Bone marrow (tissue), 2 donors: ENCODE data around the gene SPATA16.
"Not testable (repeated sequence)": the region's sequence is repeated elsewhere in the genome, so short reads cannot be mapped to it uniquely, and the experiment has no call there.

Experiments
- DNase-seq, 2 donors: peaks; one replicate each; lab custom pipeline; 2025; lab: John Stamatoyannopoulos, UW

The SPATA16 gene

DNA sequence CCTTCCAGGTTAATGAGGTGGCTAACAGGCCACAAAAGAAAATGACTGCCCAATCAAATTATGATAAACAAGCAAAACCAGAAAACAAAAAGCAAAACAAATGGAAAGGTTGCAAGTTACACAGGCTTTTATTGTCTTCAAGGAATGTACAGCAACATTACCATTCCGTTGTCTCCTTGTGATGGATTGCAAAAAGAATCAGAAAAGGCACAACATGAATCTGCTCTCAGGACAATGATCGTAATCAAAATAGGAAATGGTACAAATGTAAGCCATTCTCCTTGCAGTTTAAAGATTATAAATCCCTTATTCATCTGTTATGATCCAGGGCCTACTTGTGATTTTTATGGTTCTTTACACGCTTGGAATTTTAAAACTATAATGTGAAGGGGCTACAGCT, 264.7 kb downstream of the SPATA16 start:
- DNase-seq, result no peak

DNA sequence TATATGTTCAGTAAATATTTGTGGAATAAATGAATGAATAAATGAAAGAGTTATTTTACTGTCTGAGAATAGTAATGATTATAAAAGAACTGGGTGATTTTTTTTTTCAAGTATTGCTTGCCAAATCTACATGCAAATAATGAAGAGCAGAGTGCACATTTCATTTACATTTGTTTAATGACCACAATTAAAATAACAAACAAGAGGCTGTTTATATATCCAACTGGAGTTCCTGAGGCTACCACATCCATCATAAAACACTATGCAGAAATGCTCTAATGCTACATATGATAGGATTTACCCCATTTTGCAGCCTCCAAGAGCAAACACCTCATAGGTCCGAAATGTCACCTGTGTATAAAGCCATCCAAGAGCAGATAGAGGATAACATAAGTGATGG, 266.0 kb downstream of the SPATA16 start:
- no peak for DNase-seq

DNA sequence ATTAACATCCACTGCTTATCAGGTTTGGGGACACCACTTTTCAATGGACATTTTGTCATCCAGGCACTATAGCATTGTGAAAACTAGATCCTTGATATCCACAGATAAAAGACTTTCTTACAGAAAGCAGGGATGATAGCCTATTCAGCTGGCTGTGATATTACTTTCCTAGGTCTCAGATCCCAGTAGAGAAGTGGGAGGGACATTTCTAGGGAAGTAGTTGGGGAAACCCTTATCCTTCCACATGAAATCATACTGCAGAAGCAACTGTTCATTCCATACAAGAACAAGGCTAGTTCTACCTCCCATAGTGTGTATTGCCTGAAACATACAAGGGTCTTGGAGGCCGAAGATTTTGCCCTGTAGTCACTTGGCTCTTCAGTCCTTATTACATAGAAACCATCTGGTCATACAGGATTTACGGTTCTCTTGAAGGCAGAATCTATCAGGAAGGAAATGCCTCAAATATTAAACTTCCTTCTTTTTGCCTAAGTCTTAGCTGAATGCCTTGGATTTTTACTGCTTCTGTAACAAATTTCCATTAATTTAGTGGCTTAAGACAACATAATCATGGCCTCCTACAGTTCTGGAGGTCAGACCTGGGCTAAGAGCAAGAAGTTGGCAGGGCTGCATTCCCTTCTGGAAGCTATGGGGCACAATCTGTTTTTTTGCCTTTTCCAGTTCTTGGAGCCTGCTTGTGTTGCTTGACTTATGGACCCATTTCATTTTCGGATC, 271.1 kb downstream of the SPATA16 start:
- no peak for DNase-seq

DNA sequence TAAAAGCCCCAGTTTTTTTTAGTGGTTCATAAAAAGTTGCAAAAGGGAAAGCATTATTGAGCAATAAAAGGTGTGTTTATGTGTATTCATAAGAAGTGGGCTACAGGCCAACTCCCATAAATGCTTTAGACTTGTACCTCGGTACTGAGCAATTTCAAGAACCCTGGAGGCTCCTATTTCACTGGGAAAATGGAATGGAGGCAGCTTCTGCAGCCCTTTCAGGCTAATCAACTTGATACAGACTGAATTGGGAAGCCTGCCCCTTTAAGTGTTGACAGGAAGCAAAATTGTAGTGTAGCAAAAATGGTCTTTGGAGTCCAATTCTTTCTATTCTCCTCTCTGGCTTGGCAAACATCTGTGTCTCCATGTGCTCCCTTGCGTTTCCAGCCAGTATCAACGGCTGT, 271.7 kb downstream of the SPATA16 start:
- DNase-seq, result no peak

DNA sequence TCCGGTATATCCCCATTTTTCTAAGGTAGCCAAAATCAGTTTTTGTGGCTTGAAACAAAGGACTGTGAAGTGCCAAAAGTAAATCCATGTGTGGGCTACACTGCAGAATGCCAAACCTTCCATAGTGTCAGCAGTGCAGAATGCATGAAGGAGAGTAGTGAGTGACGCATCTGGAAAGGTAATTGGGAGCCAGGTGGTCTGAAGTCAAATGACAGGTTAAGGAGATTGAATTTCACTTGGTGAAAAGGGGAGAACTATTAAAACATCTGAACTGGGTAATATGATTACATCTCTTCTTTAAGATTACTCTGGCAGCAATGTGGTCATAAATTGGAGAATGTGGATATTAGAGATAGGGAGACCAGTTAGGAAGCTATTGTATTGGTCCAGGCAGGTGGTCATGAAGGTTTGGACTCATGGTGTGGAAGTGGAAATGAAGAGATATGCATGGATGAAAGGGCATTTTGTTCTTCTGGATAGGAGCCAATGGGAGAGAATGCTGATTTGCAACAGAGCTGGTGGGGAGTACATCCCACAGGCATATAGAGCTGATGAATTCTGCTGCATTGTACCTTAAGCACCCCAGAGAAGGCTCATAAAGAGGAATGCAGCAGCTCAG, 272.3 kb downstream of the SPATA16 start:
- DNase-seq, result no peak

DNA sequence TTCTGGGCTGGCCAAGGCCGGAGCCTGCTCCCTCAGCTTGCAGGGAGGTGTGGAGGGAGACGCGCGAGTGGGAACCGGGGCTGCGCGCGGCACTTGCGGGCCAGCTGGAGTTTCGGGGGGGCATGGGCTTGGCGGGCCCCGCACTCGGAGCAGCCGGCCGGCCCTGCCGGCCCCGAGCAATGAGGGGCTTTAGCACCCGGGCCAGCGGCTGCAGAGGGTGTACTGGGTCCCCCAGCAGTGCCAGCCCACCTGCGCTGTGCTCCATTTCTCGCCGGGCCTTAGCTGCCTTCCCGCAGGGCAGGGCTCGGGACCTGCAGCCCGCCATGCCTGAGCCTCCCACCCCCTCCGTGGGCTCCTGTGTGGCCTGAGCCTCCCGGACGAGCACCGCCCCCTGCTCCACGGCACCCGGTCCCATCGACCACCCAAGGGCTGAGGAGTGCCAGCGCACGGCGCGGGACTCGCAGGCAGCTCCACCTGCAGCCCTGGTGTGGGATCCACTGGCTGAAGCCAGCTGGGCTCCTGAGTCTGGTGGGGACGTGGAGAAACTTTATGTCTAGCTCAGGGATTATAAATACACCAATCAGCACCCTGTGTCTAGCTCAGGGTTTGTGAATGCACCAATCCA, 274.2 kb downstream of the SPATA16 start:
- not testable (repeated sequence) for DNase-seq

DNA sequence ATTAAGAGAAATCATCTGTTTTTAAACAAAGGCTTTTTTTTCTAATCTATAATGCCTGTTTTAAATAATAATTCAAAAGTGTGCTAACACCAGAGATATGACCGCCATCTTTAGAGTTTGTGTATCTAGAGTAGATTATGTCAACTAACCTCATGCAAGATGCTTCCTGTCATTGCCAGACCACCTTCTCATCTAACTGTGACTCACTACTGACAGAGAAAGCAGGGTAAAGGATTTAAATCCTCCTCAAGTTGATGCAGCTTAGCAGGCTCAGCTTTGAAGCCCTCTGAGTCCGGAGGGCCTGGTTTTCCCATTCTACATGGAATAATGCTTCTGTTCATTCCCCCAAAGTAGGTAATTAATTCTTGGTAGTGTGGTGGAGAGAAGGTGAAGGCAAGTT, 282.0 kb downstream of the SPATA16 start:
- no peak for DNase-seq

DNA sequence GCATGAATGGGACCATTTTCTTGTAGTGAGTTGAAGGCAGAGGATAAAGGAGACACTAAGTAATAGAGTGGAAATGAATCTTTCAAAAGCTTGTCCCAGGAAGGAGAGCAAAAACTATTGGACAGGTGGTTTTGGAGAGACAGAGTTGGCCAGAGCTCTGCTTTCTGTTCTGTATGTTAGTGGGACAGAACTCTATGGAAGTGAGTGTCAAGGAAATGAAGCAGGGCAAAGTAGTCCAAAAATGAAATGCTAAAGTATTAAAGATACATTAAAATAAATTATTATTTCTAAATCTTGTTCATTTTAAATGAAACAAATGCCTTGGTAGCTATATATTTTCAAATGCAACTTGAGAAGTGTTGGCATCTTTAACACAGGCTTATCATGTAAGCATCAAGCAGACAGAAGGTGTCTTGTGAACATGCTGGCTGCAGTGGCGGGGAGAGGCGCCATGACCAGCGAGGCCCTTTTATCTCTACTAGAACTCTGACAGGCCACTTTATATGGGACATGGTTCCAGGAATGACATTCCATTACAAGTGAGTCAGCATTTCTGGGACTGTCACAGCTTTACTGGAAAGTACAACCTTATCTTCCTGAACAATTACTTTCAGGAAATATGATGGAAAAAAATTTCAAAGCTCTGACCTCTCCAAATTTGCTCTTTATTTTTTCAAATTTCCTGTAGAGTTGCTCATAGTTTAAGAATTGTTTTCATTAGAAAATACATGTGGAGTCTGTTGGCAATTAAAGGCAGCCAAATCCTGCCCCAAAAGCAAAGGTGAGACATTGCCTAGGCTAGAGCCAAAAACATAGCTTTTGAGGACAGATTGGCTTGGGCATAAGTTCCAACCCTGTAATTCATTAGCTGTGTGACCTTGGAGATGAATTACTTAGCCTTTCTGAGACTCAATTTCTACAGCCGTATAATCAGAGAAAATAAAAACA, 284.0 kb downstream of the SPATA16 start:
- DNase-seq, result no peak

DNA sequence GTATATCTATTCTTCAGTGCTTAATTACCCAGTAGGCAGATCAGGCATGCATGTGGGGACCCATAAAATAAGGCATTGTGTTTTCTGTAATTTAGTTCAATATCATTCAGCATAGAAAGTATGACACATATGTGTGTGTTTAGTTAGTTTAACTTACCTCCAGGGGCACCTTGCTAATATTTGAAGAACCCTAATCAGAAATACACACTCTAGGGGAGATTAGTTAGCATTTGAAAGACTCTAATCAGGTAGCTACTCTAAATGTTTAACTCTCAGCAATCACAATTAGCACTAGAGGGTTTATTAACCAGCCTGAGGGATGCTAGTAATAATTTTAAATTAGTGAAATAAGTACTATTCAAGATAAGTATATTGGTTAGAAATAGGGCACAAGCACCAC, 286.0 kb downstream of the SPATA16 start:
- no peak for DNase-seq

DNA sequence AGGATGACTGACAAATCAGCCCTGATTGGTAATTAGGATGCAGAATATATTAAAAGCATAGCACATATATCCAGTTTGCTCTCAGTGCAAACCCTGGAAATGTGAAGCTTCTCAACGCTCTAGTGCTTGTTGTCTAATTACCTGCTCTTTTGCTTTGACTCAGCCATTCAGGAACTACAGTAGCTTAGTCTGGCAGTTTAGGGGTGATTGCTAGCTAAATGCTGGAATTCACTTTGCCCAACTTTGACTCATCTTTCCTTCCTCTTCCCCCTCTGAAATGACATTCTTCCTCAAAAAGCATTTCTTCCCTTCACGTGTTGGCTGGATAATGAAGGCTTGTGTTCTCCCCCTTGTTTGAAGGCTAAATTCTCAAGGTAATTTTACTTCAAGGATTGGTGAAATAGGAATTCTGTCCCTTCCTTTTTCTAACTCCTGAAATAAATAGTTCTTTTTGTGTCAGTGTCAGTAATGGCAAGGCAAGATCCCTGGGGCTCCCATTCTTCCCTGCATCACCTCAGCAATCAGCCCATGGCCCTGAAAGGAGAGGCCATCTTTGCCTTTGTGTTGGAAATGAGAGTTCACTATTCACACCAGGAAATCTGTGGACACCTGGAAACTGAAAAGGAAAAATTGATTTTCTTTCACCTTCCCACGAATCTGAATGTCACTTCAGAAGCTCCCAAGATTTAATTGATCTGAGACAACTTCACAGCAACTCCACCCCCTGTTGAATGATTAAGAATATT, 286.9 kb downstream of the SPATA16 start:
- no peak for DNase-seq

DNA sequence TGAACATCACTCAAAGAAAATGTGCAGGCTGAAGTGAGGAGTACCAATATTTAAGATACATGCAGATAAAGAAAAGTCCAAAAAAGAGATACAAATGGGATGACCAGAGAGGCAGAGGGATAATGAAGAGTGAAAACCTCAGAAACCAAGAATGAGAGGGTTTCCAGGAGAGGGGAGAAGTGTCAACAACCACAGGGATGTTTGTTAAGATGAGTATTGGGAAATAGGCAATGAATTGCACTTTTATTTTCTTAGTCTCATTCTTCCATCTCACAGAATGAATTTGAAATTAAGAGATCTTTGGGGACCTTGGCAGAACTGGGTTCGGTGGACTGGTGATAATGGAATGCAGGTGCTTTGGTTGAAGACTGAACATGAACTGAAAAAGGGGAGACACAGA, 288.0 kb downstream of the SPATA16 start:
- DNase-seq, result no peak

DNA sequence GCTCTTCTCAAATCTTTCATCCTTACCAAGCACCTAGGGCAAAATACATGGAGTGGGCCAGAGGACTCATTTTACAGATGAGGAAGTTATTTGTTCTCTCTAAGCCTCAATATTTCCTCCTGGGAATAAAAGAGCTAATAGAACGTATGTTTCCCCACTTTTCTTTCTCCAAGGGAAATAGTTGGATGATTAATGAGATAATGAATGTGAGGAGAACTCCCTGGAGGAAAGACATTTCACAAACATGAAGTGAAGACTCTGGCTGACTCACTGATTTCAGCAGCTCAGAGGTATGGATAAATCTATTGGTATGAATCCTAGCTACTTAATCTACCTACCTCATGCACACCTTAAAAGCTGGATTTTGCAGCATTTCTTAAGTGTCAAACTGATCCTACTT, 292.1 kb downstream of the SPATA16 start:
- DNase-seq, result no peak

DNA sequence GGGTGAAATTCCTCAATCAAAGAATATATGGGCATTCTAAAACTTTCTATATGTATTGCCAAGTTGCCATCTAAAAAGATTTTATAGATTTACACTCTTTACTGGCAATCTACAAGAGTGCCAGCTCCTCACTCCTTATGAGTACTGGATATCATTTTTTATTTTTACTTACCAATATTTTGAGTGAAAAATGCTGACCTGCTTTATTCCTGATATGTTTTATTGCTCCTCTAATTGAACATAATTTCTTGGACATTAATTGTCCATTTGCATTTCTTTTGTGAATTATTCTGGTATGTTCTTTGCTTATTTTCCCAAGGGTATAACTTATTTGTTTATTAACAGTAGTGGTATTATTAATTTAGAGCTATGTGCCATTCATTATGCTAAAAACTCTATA, 293.7 kb downstream of the SPATA16 start:
- DNase-seq, result no peak

DNA sequence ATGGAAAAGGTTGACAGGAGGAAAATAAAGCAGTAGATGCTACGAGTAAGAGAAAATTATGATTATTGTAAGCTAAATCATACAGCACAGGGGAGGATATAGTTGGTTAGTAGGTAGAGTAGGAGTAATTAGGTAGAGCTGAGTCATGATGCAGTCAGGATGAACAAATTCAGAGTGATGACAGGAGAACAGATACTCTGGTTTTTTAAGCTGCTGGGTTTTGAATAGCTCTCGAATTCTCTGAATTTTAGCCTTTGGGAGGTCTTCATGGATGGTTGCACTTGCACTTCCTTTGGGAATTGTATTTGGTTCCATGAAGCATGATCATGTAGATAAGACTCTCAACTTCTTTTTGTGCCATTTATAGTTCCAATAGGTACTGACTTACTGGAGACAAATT, 294.3 kb downstream of the SPATA16 start:
- DNase-seq, result no peak

DNA sequence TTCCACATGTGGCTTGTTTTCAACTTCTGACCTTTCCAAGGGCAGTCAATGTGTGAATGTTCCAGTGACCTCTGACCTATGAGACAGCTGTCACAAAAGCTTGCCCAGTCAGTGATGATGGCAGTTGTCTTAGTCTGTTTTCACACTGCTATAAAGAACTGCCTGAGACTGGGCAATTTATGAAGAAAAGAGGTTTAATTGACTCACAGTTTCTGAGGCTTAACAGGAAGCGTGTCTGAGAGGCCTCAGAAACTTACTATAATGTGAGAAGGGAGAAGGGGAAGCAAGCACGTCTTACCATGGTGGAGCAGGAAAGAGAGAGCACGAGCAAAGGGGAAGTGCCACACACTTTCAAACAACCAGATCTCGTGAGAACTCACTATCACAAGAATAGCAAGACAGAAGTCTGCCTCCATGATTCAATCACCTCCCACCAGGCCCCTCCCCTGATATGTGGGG, 294.9 kb downstream of the SPATA16 start:
- DNase-seq, result peak in 1 of 2 donors; percentile 9

DNA sequence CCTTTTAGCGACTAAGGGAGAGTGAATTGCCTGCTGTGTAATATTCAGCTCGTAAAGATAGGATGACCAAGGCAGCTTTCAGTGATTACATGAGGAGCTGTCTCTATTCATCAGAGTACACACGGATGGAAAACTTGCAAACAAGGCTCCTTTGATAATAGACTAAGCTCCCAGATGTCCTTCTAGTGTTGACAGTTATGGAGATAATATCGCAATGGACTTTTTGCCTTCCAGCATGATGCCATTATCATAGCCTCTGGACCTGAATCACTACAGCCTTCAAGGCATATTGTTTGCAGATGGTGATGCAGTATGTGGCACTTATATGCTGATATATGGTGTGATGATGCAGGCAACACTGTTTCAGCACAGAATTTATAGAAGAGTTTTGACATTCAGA, 296.6 kb downstream of the SPATA16 start:
- DNase-seq, result no peak

DNA sequence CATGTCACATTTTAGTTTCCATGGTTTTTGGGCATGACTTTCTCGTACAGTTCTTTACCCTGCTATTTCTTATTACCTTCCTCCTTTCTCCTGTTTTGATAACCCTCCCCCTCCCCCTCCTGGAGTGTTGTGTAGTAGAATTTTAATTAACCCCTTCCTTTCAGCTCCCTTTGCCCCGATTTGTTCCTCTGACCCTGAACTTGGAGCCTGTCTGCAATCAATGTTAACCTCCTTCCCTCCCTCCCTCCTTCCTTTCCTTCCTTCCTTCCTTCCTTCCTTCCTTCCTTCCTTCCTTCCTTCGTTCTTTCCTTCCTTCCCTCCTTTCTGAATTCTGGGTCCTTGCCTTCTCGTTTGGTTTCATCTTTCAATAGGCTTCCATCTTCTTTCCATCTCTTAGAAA, 300.1 kb downstream of the SPATA16 start:
- no peak for DNase-seq

DNA sequence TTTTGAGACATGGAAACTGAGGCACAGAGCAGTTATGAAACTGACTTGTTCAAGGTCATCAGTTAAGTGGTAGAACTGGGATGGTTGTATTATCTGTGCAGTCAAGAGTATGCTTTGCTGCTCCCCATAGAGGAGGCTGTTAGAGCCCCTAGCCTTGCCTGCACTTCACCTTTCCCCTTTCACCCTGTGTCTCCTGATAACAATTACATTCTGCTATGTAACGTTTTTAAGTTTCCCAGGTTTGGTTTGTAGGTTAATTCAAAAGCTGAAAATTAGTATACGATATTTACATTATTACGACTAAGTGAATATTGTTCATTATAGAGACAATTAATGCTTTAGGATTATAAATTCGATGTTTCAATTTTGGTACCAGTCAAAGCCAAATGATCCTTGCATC, 300.6 kb downstream of the SPATA16 start:
- DNase-seq, result no peak

DNA sequence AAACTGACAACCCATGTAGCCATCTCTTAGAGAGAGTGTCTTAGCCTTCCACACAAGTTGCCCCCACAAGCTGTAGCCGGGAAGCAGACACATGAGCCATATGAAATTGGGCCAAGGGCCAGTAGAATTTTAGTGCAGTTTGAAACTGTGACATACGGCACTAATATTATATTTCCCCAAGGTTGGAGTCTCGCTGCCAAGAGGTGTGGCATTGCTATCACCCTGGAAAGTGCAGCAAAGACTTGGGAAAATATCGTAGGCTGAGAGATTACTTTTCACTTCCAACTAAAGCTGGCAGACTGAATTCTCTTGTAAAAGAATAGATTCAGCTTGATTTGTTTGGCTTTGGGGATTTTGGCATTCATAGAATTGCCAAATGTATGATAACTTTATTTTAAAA, 301.4 kb downstream of the SPATA16 start:
- DNase-seq, result no peak
